Measurements from ENCODE around the gene SMIM29.

The SMIM29 gene

DNA sequence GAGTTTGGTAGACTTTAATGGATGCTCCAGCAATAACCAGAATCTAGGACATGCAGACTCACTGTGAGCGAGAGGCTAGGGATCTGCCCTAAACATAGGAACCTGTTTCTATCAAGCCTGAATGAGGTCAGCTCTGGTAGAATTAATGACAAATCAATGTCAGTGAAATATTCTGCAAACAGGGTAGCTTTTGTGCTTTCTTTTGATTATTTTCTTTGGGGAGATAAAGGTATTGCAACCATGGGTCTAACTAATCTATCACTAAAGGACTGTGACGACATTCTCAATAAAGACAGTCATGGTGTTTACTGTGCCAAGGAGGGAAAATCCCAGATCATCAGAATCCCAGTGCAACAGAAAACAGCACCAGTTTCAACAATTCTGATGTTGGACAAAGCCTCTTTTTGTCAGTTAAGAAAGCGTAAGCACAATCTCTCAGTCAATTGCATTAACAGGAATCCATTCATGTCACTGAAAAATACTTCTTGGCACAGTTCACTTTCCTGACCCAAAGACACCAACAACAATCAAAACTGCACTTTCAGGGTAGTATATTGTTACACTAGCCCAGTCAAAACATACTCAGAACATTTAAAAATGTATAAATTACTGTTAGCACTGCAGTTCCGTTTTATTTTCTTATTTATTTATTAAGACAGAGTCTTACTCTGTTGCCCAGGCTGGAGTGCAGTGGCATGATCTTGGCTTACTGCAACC, 36.8 kb upstream of the SMIM29 start:
- Histone ChIP-seq H3K79me2 (no peaks in the 10 kb centered on the region), H3K9ac (no peak overlapping the region), H3K27ac (no peak overlapping the region), H3K9me3 (ENCODE audit: control insufficient read depth, low read length) (no peaks in the 10 kb centered on the region), H3K27me3 (ENCODE audit: control insufficient read depth, insufficient read depth, low read length) (no peaks in the 10 kb centered on the region), H3K4me3 (ENCODE audit: low read depth, low read length) (no peak overlapping the region), H3K4me1 (no peaks in the 10 kb centered on the region), H2AFZ (no peak overlapping the region), H3K36me3 (ENCODE audit: control insufficient read depth, insufficient read depth, low read length) (no peaks in the 10 kb centered on the region), H3K4me2 (ENCODE audit: low read length) (no peak overlapping the region)
- TF ChIP-seq, protein P1, sequence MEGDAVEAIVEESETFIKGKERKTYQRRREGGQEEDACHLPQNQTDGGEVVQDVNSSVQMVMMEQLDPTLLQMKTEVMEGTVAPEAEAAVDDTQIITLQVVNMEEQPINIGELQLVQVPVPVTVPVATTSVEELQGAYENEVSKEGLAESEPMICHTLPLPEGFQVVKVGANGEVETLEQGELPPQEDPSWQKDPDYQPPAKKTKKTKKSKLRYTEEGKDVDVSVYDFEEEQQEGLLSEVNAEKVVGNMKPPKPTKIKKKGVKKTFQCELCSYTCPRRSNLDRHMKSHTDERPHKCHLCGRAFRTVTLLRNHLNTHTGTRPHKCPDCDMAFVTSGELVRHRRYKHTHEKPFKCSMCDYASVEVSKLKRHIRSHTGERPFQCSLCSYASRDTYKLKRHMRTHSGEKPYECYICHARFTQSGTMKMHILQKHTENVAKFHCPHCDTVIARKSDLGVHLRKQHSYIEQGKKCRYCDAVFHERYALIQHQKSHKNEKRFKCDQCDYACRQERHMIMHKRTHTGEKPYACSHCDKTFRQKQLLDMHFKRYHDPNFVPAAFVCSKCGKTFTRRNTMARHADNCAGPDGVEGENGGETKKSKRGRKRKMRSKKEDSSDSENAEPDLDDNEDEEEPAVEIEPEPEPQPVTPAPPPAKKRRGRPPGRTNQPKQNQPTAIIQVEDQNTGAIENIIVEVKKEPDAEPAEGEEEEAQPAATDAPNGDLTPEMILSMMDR (IDR thresholded peaks at IDR 0.05) = no peak

DNA sequence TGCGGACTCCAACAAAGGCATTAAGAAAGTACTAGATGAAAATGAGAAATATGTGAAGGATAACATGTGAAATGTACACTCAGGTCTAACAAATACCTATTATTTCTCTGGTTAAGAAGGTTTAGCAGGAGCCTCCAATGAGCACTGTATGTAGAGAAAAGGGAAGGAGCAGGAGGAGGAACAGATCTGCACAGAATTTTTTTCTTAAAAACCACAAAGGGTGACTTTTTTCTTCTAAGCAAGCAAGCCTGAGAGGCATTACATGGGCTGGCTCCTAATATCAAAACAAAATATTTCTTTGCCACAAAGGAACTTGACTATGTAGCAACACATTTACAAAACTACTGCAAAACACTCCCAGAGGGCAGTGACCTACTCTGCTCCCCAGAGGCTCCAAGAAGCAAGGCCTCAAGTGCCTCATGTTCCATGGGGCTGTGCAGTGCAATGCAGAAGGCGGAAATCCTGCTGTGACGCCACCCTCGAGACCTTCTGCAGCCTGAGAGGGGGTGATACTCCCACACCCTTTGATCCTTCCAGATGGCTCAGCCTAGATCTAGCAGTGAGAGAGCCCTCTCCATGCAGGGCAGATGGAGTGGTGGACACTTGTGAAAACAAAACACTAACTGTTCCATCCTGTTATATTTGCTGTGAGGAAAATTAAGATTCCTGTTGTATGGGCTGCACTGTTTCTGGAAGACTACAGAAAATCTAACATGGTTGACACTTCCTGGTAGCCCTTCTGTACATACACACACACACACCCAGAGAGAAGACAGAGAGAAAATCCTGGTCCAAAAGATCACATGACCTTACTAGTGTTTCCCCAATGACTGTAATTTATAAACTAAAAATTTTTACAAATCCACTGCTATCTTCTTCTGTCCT, 36.0 kb upstream of the SMIM29 start:
- H3K36me3 ChIP-seq (ENCODE audit: control insufficient read depth, insufficient read depth, low read length) = no peaks in the 10 kb centered on the region
- H2AFZ ChIP-seq = no peak overlapping the region
- no peak overlapping the region for H3K9ac ChIP-seq
- H3K27ac ChIP-seq = no peak overlapping the region
- H3K27me3 ChIP-seq (ENCODE audit: control insufficient read depth, insufficient read depth, low read length) = no peaks in the 10 kb centered on the region
- H3K4me2 ChIP-seq (ENCODE audit: low read length) = no peak overlapping the region
- H3K4me1 ChIP-seq = no peaks in the 10 kb centered on the region
- TF ChIP-seq, protein P1 (IDR thresholded peaks at IDR 0.05) = no peak
- H3K4me3 ChIP-seq (ENCODE audit: low read depth, low read length) = no peak overlapping the region
- H3K79me2 ChIP-seq = no peaks in the 10 kb centered on the region
- no peaks in the 10 kb centered on the region for H3K9me3 ChIP-seq (ENCODE audit: control insufficient read depth, low read length)

DNA sequence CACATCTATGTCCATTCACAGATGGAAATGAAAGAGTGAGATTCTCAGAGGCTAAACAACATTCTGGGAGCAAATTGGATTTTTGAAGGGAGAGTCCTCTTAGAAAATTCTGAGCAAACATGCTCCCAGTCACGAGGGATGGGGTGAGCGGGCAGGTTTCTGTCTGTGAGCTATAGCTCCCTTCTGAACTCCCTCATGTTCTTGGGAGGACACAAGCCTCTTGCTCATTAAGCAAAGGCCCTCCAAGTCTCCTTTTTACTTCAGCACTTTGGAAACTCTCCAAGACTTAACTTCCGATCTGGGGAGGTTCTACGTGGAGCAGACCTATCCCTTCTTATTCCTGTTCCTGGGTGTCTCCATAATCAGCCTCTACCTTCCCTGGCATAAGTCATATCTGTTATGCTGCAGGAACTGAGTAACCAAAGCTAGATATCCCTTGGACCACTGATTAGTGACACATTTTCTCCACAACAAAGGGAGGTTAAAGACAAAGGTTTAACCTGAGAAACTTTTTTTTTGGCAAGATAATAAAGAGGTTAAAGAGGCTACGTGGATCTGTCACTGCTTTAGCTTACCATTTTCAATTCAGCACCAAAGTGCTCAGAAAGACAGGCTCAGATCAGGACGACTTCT, 33.0 kb upstream of the SMIM29 start:
- H3K9me3 ChIP-seq (ENCODE audit: control insufficient read depth, low read length) = no peaks in the 10 kb centered on the region
- H3K4me1 ChIP-seq = peaks cover 4% of the 10 kb centered on the region
- TF ChIP-seq, protein P1 (IDR thresholded peaks at IDR 0.05) = no peak
- H3K9ac ChIP-seq = no peak overlapping the region
- no peak overlapping the region for H3K4me3 ChIP-seq (ENCODE audit: low read depth, low read length)
- H3K27ac ChIP-seq = no peak overlapping the region
- no peak overlapping the region for H3K4me2 ChIP-seq (ENCODE audit: low read length)
- no peaks in the 10 kb centered on the region for H3K79me2 ChIP-seq
- no peak overlapping the region for H2AFZ ChIP-seq
- no peaks in the 10 kb centered on the region for H3K27me3 ChIP-seq (ENCODE audit: control insufficient read depth, insufficient read depth, low read length)
- H3K36me3 ChIP-seq (ENCODE audit: control insufficient read depth, insufficient read depth, low read length) = no peaks in the 10 kb centered on the region

DNA sequence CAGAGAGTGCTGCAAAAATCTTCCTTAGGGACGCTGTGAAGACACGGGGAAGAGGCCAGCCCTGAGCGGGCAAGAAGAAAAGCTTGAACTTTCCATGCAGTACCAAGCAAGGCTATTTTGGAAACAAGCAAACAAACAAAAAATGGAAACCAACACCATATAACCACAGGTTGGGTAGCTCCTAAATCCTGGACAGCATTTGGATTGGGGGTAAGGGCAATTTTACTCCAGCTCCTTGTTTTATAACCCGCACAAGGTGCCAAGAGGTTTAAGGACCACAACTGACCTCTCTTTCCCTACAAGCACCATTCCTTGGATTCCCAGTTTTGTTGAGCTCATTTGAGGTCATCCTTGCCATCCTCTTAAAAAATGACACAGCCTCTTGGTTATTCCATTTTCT, 31.4 kb upstream of the SMIM29 start:
- no peaks in the 10 kb centered on the region for H3K36me3 ChIP-seq (ENCODE audit: control insufficient read depth, insufficient read depth, low read length)
- H2AFZ ChIP-seq = no peak overlapping the region
- TF ChIP-seq, protein P1 (IDR thresholded peaks at IDR 0.05) = no peak
- no peak overlapping the region for H3K27ac ChIP-seq
- H3K4me1 ChIP-seq = peaks cover 7% of the 10 kb centered on the region
- H3K9ac ChIP-seq = no peak overlapping the region
- no peak overlapping the region for H3K4me3 ChIP-seq (ENCODE audit: low read depth, low read length)
- H3K27me3 ChIP-seq (ENCODE audit: control insufficient read depth, insufficient read depth, low read length) = no peaks in the 10 kb centered on the region
- H3K79me2 ChIP-seq = no peaks in the 10 kb centered on the region
- H3K9me3 ChIP-seq (ENCODE audit: control insufficient read depth, low read length) = no peaks in the 10 kb centered on the region
- H3K4me2 ChIP-seq (ENCODE audit: low read length) = no peak overlapping the region
